Progenitor cell of endocrine pancreas (in vitro differentiated cells): Measurements from ENCODE around the gene RAB40B. TPM values are rescaled to one million over a fixed set of nuclear protein-coding genes. Genes with fewer than 3 reads are reported as not detected.

ENCODE experiments used
- DNase-seq: peaks from one replicate; pipeline ENCODE4 v3.0.0; 2021; ENCODE audit warnings: low spot score; ENCODE audit not compliant: unreplicated experiment
- H3K27ac Mint-ChIP-seq: 2 replicates; pipeline ENCODE4 v1.8.0; 2021; ENCODE audit warnings: mild to moderate bottlenecking, moderate library complexity, mixed read lengths
- H3K27me3 Mint-ChIP-seq: 2 replicates; pipeline ENCODE4 v1.8.0; 2021; ENCODE audit warnings: mixed read lengths
- H3K36me3 Mint-ChIP-seq: 2 replicates; pipeline ENCODE4 v1.8.0; 2022; ENCODE audit warnings: mixed read lengths; ENCODE audit not compliant: insufficient read depth
- H3K4me1 Mint-ChIP-seq: 2 replicates; pipeline ENCODE4 v1.8.0; 2021; ENCODE audit warnings: low read depth, mixed read lengths
- H3K4me3 Mint-ChIP-seq: 2 replicates; pipeline ENCODE4 v1.8.0; 2021; ENCODE audit warnings: low read depth, mild to moderate bottlenecking, moderate library complexity, mixed read lengths
- H3K9me3 Mint-ChIP-seq: 2 replicates; pipeline ENCODE4 v1.8.0; 2021; ENCODE audit warnings: low read depth, mixed read lengths
- total RNA-seq: library from RNA; stranded (reverse); gene quantifications from 2 replicates; pipeline ENCODE4 v1.2.1, GENCODE V29; 2021
- TF ChIP-seq, protein P1 (sequence below): fragments of 200-600 bp; sonication (generic); IDR thresholded peaks from one replicate; pipeline ENCODE4 v1.5.0; 2021; ENCODE audit warnings: antibody characterized with exemption, mild to moderate bottlenecking; ENCODE audit not compliant: unreplicated experiment

RAB40B gene
- total RNA-seq, 1 donor from 2014 or later: 13.3 TPM

GRCh38 chr17:82648742-82649331, 49.7 kb downstream of the RAB40B start:
- peaks cover under 1% of the 10 kb centered on the region for H3K36me3 Mint-ChIP-seq
- peaks cover 13% of the 10 kb centered on the region for H3K4me1 Mint-ChIP-seq
- H3K27me3 Mint-ChIP-seq: no peaks in the 10 kb centered on the region
- TF ChIP-seq, protein P1, sequence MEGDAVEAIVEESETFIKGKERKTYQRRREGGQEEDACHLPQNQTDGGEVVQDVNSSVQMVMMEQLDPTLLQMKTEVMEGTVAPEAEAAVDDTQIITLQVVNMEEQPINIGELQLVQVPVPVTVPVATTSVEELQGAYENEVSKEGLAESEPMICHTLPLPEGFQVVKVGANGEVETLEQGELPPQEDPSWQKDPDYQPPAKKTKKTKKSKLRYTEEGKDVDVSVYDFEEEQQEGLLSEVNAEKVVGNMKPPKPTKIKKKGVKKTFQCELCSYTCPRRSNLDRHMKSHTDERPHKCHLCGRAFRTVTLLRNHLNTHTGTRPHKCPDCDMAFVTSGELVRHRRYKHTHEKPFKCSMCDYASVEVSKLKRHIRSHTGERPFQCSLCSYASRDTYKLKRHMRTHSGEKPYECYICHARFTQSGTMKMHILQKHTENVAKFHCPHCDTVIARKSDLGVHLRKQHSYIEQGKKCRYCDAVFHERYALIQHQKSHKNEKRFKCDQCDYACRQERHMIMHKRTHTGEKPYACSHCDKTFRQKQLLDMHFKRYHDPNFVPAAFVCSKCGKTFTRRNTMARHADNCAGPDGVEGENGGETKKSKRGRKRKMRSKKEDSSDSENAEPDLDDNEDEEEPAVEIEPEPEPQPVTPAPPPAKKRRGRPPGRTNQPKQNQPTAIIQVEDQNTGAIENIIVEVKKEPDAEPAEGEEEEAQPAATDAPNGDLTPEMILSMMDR: no peak
- H3K9me3 Mint-ChIP-seq: no peaks in the 10 kb centered on the region
- H3K4me3 Mint-ChIP-seq: peak overlapping the region; percentile 61
- peak; percentile 31 for DNase-seq
- H3K27ac Mint-ChIP-seq: no peak overlapping the region

DNA sequence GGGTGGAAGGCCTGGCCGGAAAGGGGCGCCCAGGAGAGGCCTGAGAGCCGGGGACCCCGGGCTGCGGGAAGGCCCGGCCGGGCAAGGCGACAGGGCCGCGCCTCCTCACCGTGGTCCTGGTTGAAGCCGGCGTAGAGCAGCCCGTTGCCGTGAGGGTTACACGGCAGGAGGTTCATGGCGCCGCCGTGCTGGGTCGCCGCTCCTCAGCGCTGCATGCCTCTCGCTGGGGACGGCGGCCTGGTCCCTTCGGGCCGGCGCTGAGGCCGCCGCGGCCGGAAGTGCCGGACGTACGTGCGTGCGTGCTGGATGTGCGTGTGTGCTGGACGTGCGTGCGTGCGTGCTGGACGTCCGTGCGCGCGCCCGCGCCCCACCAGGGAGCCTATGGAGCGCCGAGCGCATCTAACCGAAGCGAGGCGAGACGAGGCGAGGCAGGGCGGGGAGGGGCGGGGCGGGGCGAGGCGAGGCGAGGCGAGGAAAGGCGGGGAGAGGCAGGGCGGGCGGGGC, 50.3 kb downstream of the RAB40B start, which contains the start of gene WDR45B:
TSS of gene WDR45B (minus strand) at position 280 of the 504 bp plus-strand sequence. CDS start at position 176, 104 bp downstream.
- Mint-ChIP-seq H3K36me3 (peaks cover 2% of the 10 kb centered on the region), H3K27me3 (no peaks in the 10 kb centered on the region), H3K9me3 (no peaks in the 10 kb centered on the region), H3K4me1 (peaks cover 13% of the 10 kb centered on the region), H3K27ac (peak within 1 kb of the TSS; percentile 89), H3K4me3 (peak within 1 kb of the TSS; percentile 86)
- peak; percentile 86 for DNase-seq
- TF ChIP-seq, protein P1: no peak

DNA sequence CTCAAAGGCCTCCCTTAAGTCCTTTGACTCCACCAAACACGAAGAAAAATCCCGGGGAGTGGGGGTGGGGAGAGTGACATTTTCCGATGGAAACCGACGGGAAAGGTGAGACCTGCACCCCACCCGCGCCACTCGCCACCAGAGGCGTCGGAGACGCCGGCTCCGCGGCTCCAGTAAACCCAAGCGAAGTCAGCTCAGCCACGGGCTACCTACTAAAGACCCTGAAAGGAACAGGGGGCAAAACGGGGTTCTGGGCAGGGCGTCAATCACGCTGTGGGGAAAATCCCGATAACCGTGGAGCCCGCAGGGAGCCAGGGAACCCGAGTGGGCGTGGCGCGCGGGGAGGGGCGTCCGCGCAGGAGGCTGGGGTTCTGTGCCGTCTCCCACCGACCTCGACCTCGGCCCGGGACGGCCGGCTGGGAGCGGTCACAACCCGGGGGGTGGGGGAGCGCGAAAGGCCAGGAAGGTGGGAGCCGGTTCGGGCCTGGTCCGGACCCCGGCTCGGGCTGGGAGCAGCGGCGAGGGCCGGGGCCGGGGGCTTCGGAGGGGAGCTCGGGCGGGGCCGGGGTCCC, 50.8 kb downstream of the RAB40B start:
- Mint-ChIP-seq H3K9me3 (no peaks in the 10 kb centered on the region), H3K36me3 (peaks cover 5% of the 10 kb centered on the region), H3K4me3 (peak overlapping the region; percentile 86), H3K4me1 (peaks cover 13% of the 10 kb centered on the region), H3K27me3 (no peaks in the 10 kb centered on the region), H3K27ac (peak overlapping the region; percentile 89)
- peak; percentile 50 for DNase-seq
- TF ChIP-seq, protein P1: peak; percentile 19

DNA sequence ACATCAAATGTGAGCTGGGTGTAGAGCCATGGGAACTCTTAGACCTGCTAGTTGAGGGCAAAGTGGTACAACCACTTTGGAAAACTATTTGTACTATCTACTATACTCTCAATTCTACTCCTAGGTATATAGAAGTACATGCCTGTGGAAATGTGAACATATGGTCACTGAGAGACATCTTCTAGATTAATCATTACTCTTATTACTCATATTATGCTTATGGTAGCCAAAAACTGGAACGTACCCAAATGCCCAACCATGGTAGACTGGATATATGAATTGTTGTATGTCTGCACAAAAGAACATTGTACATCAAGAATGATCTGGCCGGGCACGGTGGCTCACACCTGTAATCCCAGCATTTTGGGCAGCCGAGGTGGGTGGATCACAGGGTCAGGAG, 53.0 kb downstream of the RAB40B start:
- Mint-ChIP-seq H3K27ac (peak overlapping the region; percentile 67), H3K36me3 (peaks cover 13% of the 10 kb centered on the region), H3K4me3 (peak overlapping the region; percentile 86), H3K9me3 (no peaks in the 10 kb centered on the region), H3K27me3 (no peaks in the 10 kb centered on the region), H3K4me1 (peaks cover 13% of the 10 kb centered on the region)
- TF ChIP-seq, protein P1: no peak
- DNase-seq: no peak

DNA sequence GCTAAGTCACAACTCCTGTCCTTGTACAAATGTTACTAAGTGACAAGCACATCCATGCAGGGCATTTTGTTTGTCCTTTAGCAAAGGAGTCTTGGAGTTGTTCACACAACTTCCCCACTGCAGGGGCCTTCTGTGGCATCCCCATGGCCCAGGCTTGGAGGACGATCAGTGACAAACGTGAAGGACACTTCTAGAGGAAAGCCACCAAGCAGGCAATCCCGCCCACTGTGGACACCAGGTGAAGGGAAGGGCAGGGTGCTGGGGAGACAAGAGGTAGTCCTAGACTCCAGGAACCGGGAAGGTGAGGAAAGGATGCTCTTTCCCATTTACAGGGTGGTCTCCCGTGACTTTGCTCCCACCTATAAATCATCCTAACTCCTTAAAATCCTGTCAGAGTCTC, 54.4 kb downstream of the RAB40B start:
- no peaks in the 10 kb centered on the region for H3K27me3 Mint-ChIP-seq
- peaks cover 22% of the 10 kb centered on the region for H3K36me3 Mint-ChIP-seq
- H3K4me1 Mint-ChIP-seq: peaks cover 13% of the 10 kb centered on the region
- H3K4me3 Mint-ChIP-seq: no peak overlapping the region
- DNase-seq: no peak
- TF ChIP-seq, protein P1: no peak
- H3K27ac Mint-ChIP-seq: peak overlapping the region; percentile 29
- H3K9me3 Mint-ChIP-seq: peaks cover 2% of the 10 kb centered on the region
